Measurements from ENCODE around the gene ATPAF1. TPM values are rescaled to one million over a fixed set of nuclear protein-coding genes. Genes with fewer than 3 reads are reported as not detected.
"Not testable (repeated sequence)": the region's sequence is repeated elsewhere in the genome, so short reads cannot be mapped to it uniquely, and the experiment has no call there.

Gene ATPAF1
- total RNA-seq, 1 experiment from 2014 or later, result 39.0 TPM

DNA sequence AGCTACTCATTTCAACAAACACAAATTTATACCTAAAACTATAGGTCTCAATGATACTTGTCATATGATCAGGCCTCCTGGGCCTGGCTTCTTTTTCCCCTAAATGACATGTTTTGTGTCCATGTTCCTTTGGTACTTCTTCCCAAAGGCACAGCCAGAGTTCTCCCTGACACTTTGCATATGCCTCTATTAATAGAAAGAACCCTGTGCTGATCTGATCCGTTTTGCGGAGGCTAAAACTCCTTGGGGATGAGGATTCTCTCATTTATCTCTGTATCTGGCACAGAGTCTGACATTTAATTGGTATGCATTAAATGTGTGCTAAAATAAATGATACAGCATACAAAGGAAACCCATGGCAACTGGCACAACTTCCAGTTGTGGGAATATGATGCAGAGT, 11.5 kb downstream of the ATPAF1 start:
- no peak overlapping the region for H3K27ac ChIP-seq (ENCODE audit: low read length)
- peaks cover 5% of the 10 kb centered on the region; the same call in 1 of the 2 replicates for H3K4me1 ChIP-seq (ENCODE audit: control insufficient read depth, insufficient read depth, low read length)
- POLR2A ChIA-PET, result no interaction called here
- no peak overlapping the region for H3K4me3 ChIP-seq (ENCODE audit: low read depth in 2 of 2, low read length in 2 of 2)
- intact Hi-C loops (cut with micrococcal nuclease; ENCODE audit: unreplicated experiment), result no loop called here
- H3K9me3 ChIP-seq (ENCODE audit: control insufficient read depth, insufficient read depth, low read depth, low read length), result no peaks in the 10 kb centered on the region
- in situ Hi-C loops (cut with HindIII; ENCODE audit: low pct_unique_long_range_greater_than_20kb, low sequenced_read_pairs), result no loop called here
- H3K27me3 ChIP-seq (ENCODE audit: control insufficient read depth, insufficient read depth, low read length), result no peaks in the 10 kb centered on the region
- ATAC-seq, result no peak
- TF ChIP-seq TCF7L2 (IDR thresholded peaks at IDR 0.05; ENCODE audit: low read depth, low read length) (no peak), POLR2AphosphoS5 (IDR thresholded peaks at IDR 0.05; ENCODE audit: low read depth, low read length) (no peak), SIN3A (IDR thresholded peaks at IDR 0.05; ENCODE audit: borderline replicate concordance, insufficient read depth, low read depth, low read length) (no peak)
- TF ChIP-seq, protein P1, sequence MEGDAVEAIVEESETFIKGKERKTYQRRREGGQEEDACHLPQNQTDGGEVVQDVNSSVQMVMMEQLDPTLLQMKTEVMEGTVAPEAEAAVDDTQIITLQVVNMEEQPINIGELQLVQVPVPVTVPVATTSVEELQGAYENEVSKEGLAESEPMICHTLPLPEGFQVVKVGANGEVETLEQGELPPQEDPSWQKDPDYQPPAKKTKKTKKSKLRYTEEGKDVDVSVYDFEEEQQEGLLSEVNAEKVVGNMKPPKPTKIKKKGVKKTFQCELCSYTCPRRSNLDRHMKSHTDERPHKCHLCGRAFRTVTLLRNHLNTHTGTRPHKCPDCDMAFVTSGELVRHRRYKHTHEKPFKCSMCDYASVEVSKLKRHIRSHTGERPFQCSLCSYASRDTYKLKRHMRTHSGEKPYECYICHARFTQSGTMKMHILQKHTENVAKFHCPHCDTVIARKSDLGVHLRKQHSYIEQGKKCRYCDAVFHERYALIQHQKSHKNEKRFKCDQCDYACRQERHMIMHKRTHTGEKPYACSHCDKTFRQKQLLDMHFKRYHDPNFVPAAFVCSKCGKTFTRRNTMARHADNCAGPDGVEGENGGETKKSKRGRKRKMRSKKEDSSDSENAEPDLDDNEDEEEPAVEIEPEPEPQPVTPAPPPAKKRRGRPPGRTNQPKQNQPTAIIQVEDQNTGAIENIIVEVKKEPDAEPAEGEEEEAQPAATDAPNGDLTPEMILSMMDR (IDR thresholded peaks at IDR 0.05), result no peak
- TF ChIP-seq, protein P2, sequence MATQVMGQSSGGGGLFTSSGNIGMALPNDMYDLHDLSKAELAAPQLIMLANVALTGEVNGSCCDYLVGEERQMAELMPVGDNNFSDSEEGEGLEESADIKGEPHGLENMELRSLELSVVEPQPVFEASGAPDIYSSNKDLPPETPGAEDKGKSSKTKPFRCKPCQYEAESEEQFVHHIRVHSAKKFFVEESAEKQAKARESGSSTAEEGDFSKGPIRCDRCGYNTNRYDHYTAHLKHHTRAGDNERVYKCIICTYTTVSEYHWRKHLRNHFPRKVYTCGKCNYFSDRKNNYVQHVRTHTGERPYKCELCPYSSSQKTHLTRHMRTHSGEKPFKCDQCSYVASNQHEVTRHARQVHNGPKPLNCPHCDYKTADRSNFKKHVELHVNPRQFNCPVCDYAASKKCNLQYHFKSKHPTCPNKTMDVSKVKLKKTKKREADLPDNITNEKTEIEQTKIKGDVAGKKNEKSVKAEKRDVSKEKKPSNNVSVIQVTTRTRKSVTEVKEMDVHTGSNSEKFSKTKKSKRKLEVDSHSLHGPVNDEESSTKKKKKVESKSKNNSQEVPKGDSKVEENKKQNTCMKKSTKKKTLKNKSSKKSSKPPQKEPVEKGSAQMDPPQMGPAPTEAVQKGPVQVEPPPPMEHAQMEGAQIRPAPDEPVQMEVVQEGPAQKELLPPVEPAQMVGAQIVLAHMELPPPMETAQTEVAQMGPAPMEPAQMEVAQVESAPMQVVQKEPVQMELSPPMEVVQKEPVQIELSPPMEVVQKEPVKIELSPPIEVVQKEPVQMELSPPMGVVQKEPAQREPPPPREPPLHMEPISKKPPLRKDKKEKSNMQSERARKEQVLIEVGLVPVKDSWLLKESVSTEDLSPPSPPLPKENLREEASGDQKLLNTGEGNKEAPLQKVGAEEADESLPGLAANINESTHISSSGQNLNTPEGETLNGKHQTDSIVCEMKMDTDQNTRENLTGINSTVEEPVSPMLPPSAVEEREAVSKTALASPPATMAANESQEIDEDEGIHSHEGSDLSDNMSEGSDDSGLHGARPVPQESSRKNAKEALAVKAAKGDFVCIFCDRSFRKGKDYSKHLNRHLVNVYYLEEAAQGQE (IDR thresholded peaks at IDR 0.05; ENCODE audit: insufficient read depth in 1 of 2, low read depth in 2 of 2, low read length in 1 of 2), result no peak
- peaks cover 16% of the 10 kb centered on the region for H3K36me3 ChIP-seq (ENCODE audit: control insufficient read depth, insufficient read depth, low read length)
- CTCF ChIA-PET, result no interaction called here
- no peak for DNase-seq (ENCODE audit: low read depth, low spot score)
- no TSS peak for BruUV-seq (replicated peaks)

DNA sequence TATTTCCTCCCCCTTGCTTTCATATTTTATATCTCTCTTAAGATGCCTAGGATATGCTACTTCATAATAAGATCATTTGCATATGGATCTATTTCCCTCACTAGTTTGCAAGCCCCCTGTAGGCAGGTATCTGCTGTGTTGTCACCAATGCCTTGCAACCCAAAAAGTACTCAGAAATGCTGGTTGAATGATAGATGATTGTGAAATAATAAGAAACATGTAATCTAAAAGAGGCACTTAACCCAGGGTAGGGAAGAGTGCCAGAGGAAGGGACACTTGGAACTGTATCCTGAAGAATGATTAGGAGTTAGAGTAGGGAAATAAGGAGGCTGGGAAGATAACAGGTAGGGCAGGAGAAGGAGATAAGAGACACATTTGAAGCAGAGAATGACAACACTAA, 12.3 kb downstream of the ATPAF1 start:
- Histone ChIP-seq H3K27ac (ENCODE audit: low read length) (no peak overlapping the region), H3K9me3 (ENCODE audit: control insufficient read depth, insufficient read depth, low read depth, low read length) (no peaks in the 10 kb centered on the region), H3K36me3 (ENCODE audit: control insufficient read depth, insufficient read depth, low read length) (peaks cover 16% of the 10 kb centered on the region), H3K4me1 (ENCODE audit: control insufficient read depth, insufficient read depth, low read length) (peaks cover 5% of the 10 kb centered on the region; the same call in 1 of the 2 replicates), H3K4me3 (ENCODE audit: low read depth in 2 of 2, low read length in 2 of 2) (no peak overlapping the region), H3K27me3 (ENCODE audit: control insufficient read depth, insufficient read depth, low read length) (no peaks in the 10 kb centered on the region)
- DNase-seq (ENCODE audit: low read depth, low spot score) (no peak), ATAC-seq (no peak)
- no TSS peak for BruUV-seq (replicated peaks)
- CTCF ChIA-PET, result no interaction called here
- POLR2A ChIA-PET, result no interaction called here
- in situ Hi-C loops (cut with HindIII; ENCODE audit: low pct_unique_long_range_greater_than_20kb, low sequenced_read_pairs), result no loop called here
- no peak for TF ChIP-seq POLR2AphosphoS5 (IDR thresholded peaks at IDR 0.05; ENCODE audit: low read depth, low read length)
- no peak for TF ChIP-seq SIN3A (IDR thresholded peaks at IDR 0.05; ENCODE audit: borderline replicate concordance, insufficient read depth, low read depth, low read length)
- TF ChIP-seq, protein P2 (IDR thresholded peaks at IDR 0.05; ENCODE audit: insufficient read depth in 1 of 2, low read depth in 2 of 2, low read length in 1 of 2), result no peak
- TF ChIP-seq TCF7L2 (IDR thresholded peaks at IDR 0.05; ENCODE audit: low read depth, low read length), result no peak
- TF ChIP-seq, protein P1 (IDR thresholded peaks at IDR 0.05), result no peak
- intact Hi-C loops (cut with micrococcal nuclease; ENCODE audit: unreplicated experiment), result no loop called here

DNA sequence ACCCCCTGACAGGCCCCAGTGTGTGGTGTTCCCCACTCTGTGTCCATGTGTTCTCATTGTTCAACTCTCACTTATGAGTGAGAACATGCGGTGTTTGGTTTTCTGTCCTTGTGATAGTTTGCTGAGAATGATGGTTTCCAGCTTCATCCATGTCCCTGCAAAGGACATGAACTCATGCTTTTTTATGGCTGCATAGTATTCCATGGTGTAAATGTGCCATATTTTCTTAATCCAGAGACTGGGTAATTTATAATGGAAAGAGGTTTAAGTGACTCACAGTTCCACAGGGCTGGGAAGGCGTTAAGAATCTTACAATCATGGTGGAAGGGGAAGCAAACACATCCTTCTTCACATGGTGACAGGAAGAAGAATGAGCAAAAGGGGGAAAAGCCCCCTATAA, 13.5 kb downstream of the ATPAF1 start:
- H3K27ac ChIP-seq (ENCODE audit: low read length); H3K4me3 ChIP-seq (ENCODE audit: low read depth in 2 of 2, low read length in 2 of 2); ATAC-seq; H3K4me1 ChIP-seq (ENCODE audit: control insufficient read depth, insufficient read depth, low read length); in situ Hi-C loops (cut with HindIII; ENCODE audit: low pct_unique_long_range_greater_than_20kb, low sequenced_read_pairs); intact Hi-C loops (cut with micrococcal nuclease; ENCODE audit: unreplicated experiment); POLR2A ChIA-PET; CTCF ChIA-PET; H3K9me3 ChIP-seq (ENCODE audit: control insufficient read depth, insufficient read depth, low read depth, low read length); DNase-seq (ENCODE audit: low read depth, low spot score); BruUV-seq (replicated peaks); H3K27me3 ChIP-seq (ENCODE audit: control insufficient read depth, insufficient read depth, low read length): not testable (repeated sequence)
- H3K36me3 ChIP-seq (ENCODE audit: control insufficient read depth, insufficient read depth, low read length), result peaks cover 16% of the 10 kb centered on the region

Data from Panc1 (cell line).